ENCODE results near the gene DHH.
"Not testable (repeated sequence)": the region's sequence is repeated elsewhere in the genome, so short reads cannot be mapped to it uniquely, and the experiment has no call there.

The DHH gene

GRCh38 chr12:49088932-49089330 lies 5.7 kb downstream of the DHH start:
- DNase-seq = peak in 1 of 42 donors; percentile 28
- intact Hi-C loops (cut with DNase I) = loop anchor here (5.0 kb wide), 1 partner anchor 43 kb away; the partner anchor contains the start of gene TUBA1B

- DNase-seq = peak; percentile 62 to 94 (median 84)
- intact Hi-C loops (cut with DNase I) = loop anchor here (5.0 kb wide), 1 partner anchor 44 kb away; the partner anchor contains the start of gene TUBA1B
Observed at GRCh38 chr12:49088150-49088931, 6.3 kb downstream of the DHH start.

- intact Hi-C loops (cut with DNase I) = loop anchor here (5.0 kb wide), 1 partner anchor 46 kb away; the partner anchor contains the start of gene TUBA1B
- DNase-seq = no peak
Observed at GRCh38 chr12:49086116-49086515, 8.5 kb downstream of the DHH start.

GRCh38 chr12:49084438-49084837 lies 10.2 kb downstream of the DHH start:
- DNase-seq = no peak
- intact Hi-C loops (cut with DNase I) = no loop called here

GRCh38 chr12:49079793-49080192 lies 14.8 kb downstream of the DHH start:
- no peak for DNase-seq
- intact Hi-C loops (cut with DNase I) = no loop called here

GRCh38 chr12:49070971-49071370 lies 23.6 kb downstream of the DHH start:
- no peak for DNase-seq
- intact Hi-C loops (cut with DNase I) = no loop called here

- DNase-seq = peak; percentile 97 to 100 (median 99)
- intact Hi-C loops (cut with DNase I) = no loop called here
Observed at GRCh38 chr12:49069507-49070346, 24.9 kb downstream of the DHH start, which contains the start of gene RHEBL1. TSS of gene RHEBL1 (minus strand) at chr12:49069979. CDS start at chr12:49069785, 194 bp downstream.

GRCh38 chr12:49068879-49069506 lies 25.6 kb downstream of the DHH start:
- intact Hi-C loops (cut with DNase I) = no loop called here

GRCh38 chr12:49066120-49066519 lies 28.5 kb downstream of the DHH start:
- intact Hi-C loops (cut with DNase I) = no loop called here
- DNase-seq = no peak

More at GRCh38 chr12:49068879-49069506, 25.6 kb downstream of the DHH start:
- DNase-seq = peak in 1 of 42 donors; percentile 8

GRCh38 chr12:49064767-49065152 lies 29.8 kb downstream of the DHH start:
- DNase-seq = no peak
- intact Hi-C loops (cut with DNase I) = no loop called here

- peak in 1 of 42 donors; percentile 16 for DNase-seq
- intact Hi-C loops (cut with DNase I) = not testable (repeated sequence)
Observed at GRCh38 chr12:49061916-49062315, 32.7 kb downstream of the DHH start.

GRCh38 chr12:49061157-49061650 lies 33.4 kb downstream of the DHH start:
- no peak for DNase-seq
- intact Hi-C loops (cut with DNase I) = no loop called here

GRCh38 chr12:49060237-49061156 lies 34.1 kb downstream of the DHH start, which contains the start of gene KMT2D:
TSS of gene KMT2D (minus strand) at chr12:49060794. CDS start at chr12:49055324, 5,470 bp downstream.
- intact Hi-C loops (cut with DNase I) = no loop called here
- DNase-seq = peak; percentile 79 to 97 (median 94)

GRCh38 chr12:49059299-49060171 lies 35.1 kb downstream of the DHH start:
- intact Hi-C loops (cut with DNase I) = no loop called here

GRCh38 chr12:49059045-49059298 lies 35.6 kb downstream of the DHH start:
- no peak for DNase-seq
- intact Hi-C loops (cut with DNase I) = no loop called here

More at GRCh38 chr12:49059299-49060171, 35.1 kb downstream of the DHH start:
- peak in 2 of 42 donors; percentile 31 to 42 for DNase-seq

- DNase-seq = peak in 1 of 42 donors; percentile 12
Observed at GRCh38 chr12:49058366-49059044, 36.1 kb downstream of the DHH start.

GRCh38 chr12:49057888-49058287 lies 36.7 kb downstream of the DHH start:
- peak in 1 of 42 donors; percentile 10 for DNase-seq
- intact Hi-C loops (cut with DNase I) = no loop called here

More at GRCh38 chr12:49058366-49059044, 36.1 kb downstream of the DHH start:
- intact Hi-C loops (cut with DNase I) = no loop called here
